DOHH2 (cell line): ENCODE data around the gene CACNA1F.

Source experiments
- H3F3A ChIP-seq: fragments of 200-600 bp; sonication (generic), shearing (Covaris generic); 2 replicates; pipeline ENCODE4 v1.6.0; 2016; ENCODE audit warnings: antibody characterized with exemption, mild to moderate bottlenecking; ENCODE audit not compliant: control insufficient read depth, insufficient read depth
- H3K27ac ChIP-seq: fragments of 200-600 bp; sonication (generic); 2 replicates; pipeline ENCODE4 v1.5.1; 2014; ENCODE audit warnings: low read depth, mild to moderate bottlenecking, low read length, moderate library complexity
- H3K27me3 ChIP-seq: fragments of 200-600 bp; sonication (generic); 2 replicates; pipeline ENCODE4 v1.6.1; 2014; ENCODE audit warnings: mild to moderate bottlenecking, low read length, mixed read lengths; ENCODE audit not compliant: control insufficient read depth
- H3K36me3 ChIP-seq: fragments of 200-600 bp; sonication (generic); 2 replicates; pipeline ENCODE4 v1.6.1; 2014; ENCODE audit warnings: mild to moderate bottlenecking, low read length, moderate library complexity, mixed read lengths; ENCODE audit not compliant: control insufficient read depth
- H3K4me1 ChIP-seq: fragments of 200-600 bp; sonication (generic); 2 replicates; pipeline ENCODE4 v1.6.1; 2014; ENCODE audit warnings: mild to moderate bottlenecking, low read length, mixed read lengths; ENCODE audit not compliant: control insufficient read depth
- H3K4me2 ChIP-seq: fragments of 200-600 bp; sonication (generic); 2 replicates; pipeline ENCODE4 v1.6.0; 2014; ENCODE audit warnings: mild to moderate bottlenecking, low read length, moderate library complexity
- H3K4me3 ChIP-seq: fragments of 200-600 bp; sonication (generic); 2 replicates; pipeline ENCODE4 v1.5.1; 2014; ENCODE audit warnings: mild to moderate bottlenecking, low read length, mixed read lengths
- H3K79me2 ChIP-seq: fragments of 200-600 bp; sonication (generic); 2 replicates; pipeline ENCODE4 v1.6.1; 2014; ENCODE audit warnings: mild to moderate bottlenecking, low read length, mixed read lengths; ENCODE audit not compliant: control insufficient read depth
- H3K9me2 ChIP-seq: fragments of 200-600 bp; sonication (generic); replicated peaks from 2 replicates; pipeline ENCODE4 v1.6.1; 2014; ENCODE audit warnings: mild to moderate bottlenecking, low read length, mixed read lengths; ENCODE audit not compliant: control insufficient read depth
- H3K9me3 ChIP-seq: fragments of 200-600 bp; sonication (generic); 2 replicates; pipeline ENCODE4 v1.6.1; 2014; ENCODE audit warnings: antibody characterized with exemption, low read length, mixed read lengths; ENCODE audit not compliant: control insufficient read depth, insufficient read depth
- H4K20me1 ChIP-seq: fragments of 200-600 bp; sonication (generic); 2 replicates; pipeline ENCODE4 v1.6.0; 2014; ENCODE audit warnings: low read depth, mild to moderate bottlenecking, antibody characterized with exemption, low read length, moderate library complexity; ENCODE audit not compliant: control insufficient read depth, insufficient read depth
- EZH2phosphoT487 ChIP-seq: fragments of 200-600 bp; sonication (generic); IDR thresholded peaks from 2 replicates; pipeline ENCODE4 v1.6.1; 2017; ENCODE audit warnings: borderline replicate concordance, mild to moderate bottlenecking, antibody characterized with exemption, low read length, moderate library complexity, mixed read lengths
- TF ChIP-seq, protein P1 (sequence below): fragments of 200-600 bp; sonication (generic); IDR thresholded peaks from one replicate; pipeline ENCODE4 v1.5.1; 2014; ENCODE audit warnings: antibody characterized with exemption, mild to moderate bottlenecking, low read depth, low read length; ENCODE audit not compliant: poor library complexity, severe bottlenecking

Gene CACNA1F

DNA sequence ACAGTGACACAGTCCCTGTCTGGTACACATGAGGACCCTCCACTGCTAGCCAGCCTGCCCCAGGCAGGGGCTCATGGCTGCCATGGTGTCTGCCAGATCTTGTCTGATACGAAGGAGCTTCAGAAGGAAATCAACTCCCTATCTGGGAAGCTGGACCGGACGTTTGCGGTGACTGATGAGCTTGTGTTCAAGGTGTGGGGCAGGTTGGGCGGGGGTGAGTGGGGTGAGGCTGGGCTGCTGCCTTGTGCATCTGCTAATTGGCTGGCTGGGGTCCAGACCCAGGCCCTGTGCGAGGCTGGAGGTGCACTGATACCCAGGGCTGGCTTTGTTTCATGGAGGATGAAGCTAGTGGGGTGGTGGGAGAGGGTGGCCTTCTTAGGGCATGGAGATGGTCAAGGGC lies 15.9 kb upstream of the CACNA1F start:
- no peak overlapping the region for H3K4me2 ChIP-seq
- no peak for TF ChIP-seq EZH2phosphoT487
- TF ChIP-seq, protein P1, sequence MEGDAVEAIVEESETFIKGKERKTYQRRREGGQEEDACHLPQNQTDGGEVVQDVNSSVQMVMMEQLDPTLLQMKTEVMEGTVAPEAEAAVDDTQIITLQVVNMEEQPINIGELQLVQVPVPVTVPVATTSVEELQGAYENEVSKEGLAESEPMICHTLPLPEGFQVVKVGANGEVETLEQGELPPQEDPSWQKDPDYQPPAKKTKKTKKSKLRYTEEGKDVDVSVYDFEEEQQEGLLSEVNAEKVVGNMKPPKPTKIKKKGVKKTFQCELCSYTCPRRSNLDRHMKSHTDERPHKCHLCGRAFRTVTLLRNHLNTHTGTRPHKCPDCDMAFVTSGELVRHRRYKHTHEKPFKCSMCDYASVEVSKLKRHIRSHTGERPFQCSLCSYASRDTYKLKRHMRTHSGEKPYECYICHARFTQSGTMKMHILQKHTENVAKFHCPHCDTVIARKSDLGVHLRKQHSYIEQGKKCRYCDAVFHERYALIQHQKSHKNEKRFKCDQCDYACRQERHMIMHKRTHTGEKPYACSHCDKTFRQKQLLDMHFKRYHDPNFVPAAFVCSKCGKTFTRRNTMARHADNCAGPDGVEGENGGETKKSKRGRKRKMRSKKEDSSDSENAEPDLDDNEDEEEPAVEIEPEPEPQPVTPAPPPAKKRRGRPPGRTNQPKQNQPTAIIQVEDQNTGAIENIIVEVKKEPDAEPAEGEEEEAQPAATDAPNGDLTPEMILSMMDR, result no peak

DNA sequence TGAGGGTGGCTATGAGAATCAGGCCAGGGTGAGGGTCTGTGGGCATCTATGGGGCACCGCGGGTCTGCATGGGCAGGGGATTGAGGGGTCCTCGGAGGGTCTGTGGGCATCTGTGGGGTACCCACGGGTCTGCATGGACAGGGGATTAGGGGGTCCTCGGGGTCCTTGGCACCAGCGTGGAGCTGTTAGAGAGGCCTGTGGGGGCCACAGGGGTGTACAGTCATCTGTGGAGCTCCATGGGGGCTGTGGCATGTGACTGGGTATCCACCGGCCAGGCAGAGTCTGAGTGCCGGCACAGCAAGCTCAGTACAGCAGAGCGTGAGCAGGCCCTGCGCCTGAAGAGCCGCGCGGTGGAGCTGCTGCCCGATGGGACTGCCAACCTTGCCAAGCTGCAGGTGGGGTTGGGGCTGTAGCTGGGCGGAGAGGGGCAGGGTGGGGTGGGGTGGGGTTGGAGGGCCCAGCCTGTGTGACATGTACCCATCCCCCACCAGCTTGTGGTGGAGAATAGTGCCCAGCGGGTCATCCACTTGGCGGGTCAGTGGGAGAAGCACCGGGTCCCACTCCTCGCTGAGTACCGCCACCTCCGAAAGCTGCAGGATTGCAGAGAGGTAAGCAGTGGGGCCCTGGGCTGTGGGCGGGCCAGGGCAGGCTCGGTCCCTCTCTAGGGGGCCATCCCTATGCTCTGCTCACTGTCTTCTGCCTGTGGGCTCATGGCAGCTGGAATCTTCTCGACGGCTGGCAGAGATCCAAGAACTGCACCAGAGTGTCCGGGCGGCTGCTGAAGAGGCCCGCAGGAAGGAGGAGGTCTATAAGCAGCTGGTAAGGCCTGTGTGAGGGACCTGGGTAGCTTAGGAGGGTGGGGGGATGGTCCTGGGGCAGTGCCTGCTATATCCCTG lies 15.0 kb upstream of the CACNA1F start:
- no peak for TF ChIP-seq EZH2phosphoT487
- TF ChIP-seq, protein P1, result no peak
- H3K79me2 ChIP-seq, result no peaks in the 10 kb centered on the region
- H3F3A ChIP-seq, result no peaks in the 10 kb centered on the region
- H3K9me3 ChIP-seq, result no peaks in the 10 kb centered on the region
- H3K9me2 ChIP-seq, result no peaks in the 10 kb centered on the region
- H4K20me1 ChIP-seq, result no peaks in the 10 kb centered on the region
- no peaks in the 10 kb centered on the region for H3K4me1 ChIP-seq
- no peak overlapping the region for H3K4me2 ChIP-seq
- H3K27me3 ChIP-seq, result no peaks in the 10 kb centered on the region
- H3K4me3 ChIP-seq, result no peak overlapping the region
- H3K27ac ChIP-seq, result no peak overlapping the region
- no peaks in the 10 kb centered on the region for H3K36me3 ChIP-seq

More for the DNA sequence above, 15.9 kb upstream of the CACNA1F start:
- Histone ChIP-seq H3K79me2 (no peaks in the 10 kb centered on the region), H3K9me2 (no peaks in the 10 kb centered on the region), H3K36me3 (no peaks in the 10 kb centered on the region), H4K20me1 (no peaks in the 10 kb centered on the region), H3K4me3 (no peak overlapping the region), H3K27me3 (no peaks in the 10 kb centered on the region), H3K9me3 (no peaks in the 10 kb centered on the region), H3F3A (no peaks in the 10 kb centered on the region), H3K4me1 (no peaks in the 10 kb centered on the region), H3K27ac (no peak overlapping the region)

DNA sequence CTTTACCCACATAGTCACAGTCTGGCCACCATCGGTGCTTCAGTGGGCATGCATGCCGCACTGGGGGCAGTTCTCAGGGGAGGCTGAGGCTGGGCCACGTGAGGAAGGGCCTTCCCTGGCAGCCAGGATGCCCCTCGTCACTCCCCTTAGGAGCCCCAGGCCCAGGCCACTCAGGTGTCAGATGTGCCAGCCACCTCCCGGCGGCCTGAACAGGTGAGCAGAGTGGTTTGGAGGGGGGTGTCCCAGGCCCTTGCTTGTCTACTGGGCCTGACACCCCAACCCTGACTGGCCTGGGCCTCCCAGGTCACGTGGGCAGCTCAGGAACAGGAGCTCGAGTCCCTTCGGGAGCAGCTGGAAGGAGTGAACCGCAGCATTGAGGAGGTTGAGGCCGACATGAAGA lies 14.2 kb upstream of the CACNA1F start:
- Histone ChIP-seq H3K4me3 (no peak overlapping the region), H3K27me3 (no peaks in the 10 kb centered on the region), H3K79me2 (no peaks in the 10 kb centered on the region), H3K9me2 (no peaks in the 10 kb centered on the region), H3K4me1 (no peaks in the 10 kb centered on the region), H3K36me3 (no peaks in the 10 kb centered on the region), H3K27ac (no peak overlapping the region), H3K9me3 (no peaks in the 10 kb centered on the region), H4K20me1 (no peaks in the 10 kb centered on the region), H3F3A (no peaks in the 10 kb centered on the region), H3K4me2 (no peak overlapping the region)
- no peak for TF ChIP-seq EZH2phosphoT487
- TF ChIP-seq, protein P1, result no peak
